Upper lobe of left lung (tissue), 4 donors: ENCODE data around the gene EDDM3A.

Experiments
- CTCF ChIP-seq, 6 experiments: fragments of 450-650 bp in 4 of 6; fragments of 200-600 bp in 2 of 6; sonication (generic) in 2 of 6; IDR thresholded peaks; one replicate each; pipeline ENCODE4 v1.5.1; 2016 to 2019; ENCODE audit warnings: antibody characterized with exemption in 6 of 6
- POLR2AphosphoS5 ChIP-seq, 2 donors: sonication (generic); formaldehyde crosslinking; IDR thresholded peaks; one replicate each; pipeline ENCODE4 v1.5.1; 2017; ENCODE audit warnings: antibody characterized with exemption in 2 of 2

GRCh38 chr14:20745571-20746358 lies at the start of gene EDDM3A:
- TF ChIP-seq CTCF (IDR thresholded peaks at IDR 0.05) (no peak), POLR2AphosphoS5 (IDR thresholded peaks at IDR 0.05) (no peak)
